Lower lobe of right lung (tissue), 2 donors: ENCODE results near the gene TPI1. TPM values are rescaled to one million over a fixed set of nuclear protein-coding genes. Genes with fewer than 3 reads are reported as not detected.
A peak's percentile ranks its signal among the peaks of the same experiment; 100 is the strongest.

Experiments
- ATAC-seq, 2 donors: fragments of 200-7000 bp; cut with Tn5 transposase; one replicate each; pipeline ENCODE4 v1.9.1; 2020 to 2022; ENCODE audit warnings: mild to moderate bottlenecking in 2 of 2, moderate library complexity in 2 of 2
- DNase-seq: peaks from one replicate; pipeline ENCODE4 v3.0.0-alpha.2; 2020
- H3K27ac ChIP-seq: fragments of 200-600 bp; one replicate; pipeline ENCODE4 v1.8.0; 2022
- H3K27me3 ChIP-seq: fragments of 200-600 bp; one replicate; pipeline ENCODE4 v1.8.0; 2022; ENCODE audit warnings: low read depth
- H3K36me3 ChIP-seq: fragments of 200-600 bp; one replicate; pipeline ENCODE4 v1.8.0; 2022; ENCODE audit warnings: mild to moderate bottlenecking
- H3K4me1 ChIP-seq: fragments of 200-600 bp; one replicate; pipeline ENCODE4 v1.8.0; 2022
- H3K4me3 ChIP-seq: fragments of 200-600 bp; one replicate; pipeline ENCODE4 v1.8.0; 2022; ENCODE audit warnings: mild to moderate bottlenecking
- H3K9me3 ChIP-seq: fragments of 200-600 bp; one replicate; pipeline ENCODE4 v1.8.0; 2022
- CTCF ChIP-seq: fragments of 200-600 bp; IDR thresholded peaks from one replicate; pipeline ENCODE4 v1.8.0; 2022; ENCODE audit warnings: antibody characterized with exemption, mild to moderate bottlenecking
- intact Hi-C: fragments of 100-400 bp; cut with DNase I; formaldehyde crosslinking; loops from one replicate; pipeline ENCODE4 v1.11.0; 2022
- total RNA-seq: library from RNA; stranded (reverse); fragmentation: NEBNext Ultra II Directional; extraction: Animal tissue kit (Norgen Biotek cat#: 25700); gene quantifications from one replicate; pipeline ENCODE4 v1.2.1, GENCODE V29; 2021
- donor health status: DM: no; HTN: yes; CAD: no; lungs with severe emphysema.

TPI1 gene
- total RNA-seq, 1 donor from 2014 or later, result 278 TPM

- ATAC-seq (peak; percentile 89), DNase-seq (peak; percentile 96)
- H3K27ac ChIP-seq, result peak within 1 kb of the TSS; percentile 96
- peaks cover 13% of the 10 kb centered on the region for H3K36me3 ChIP-seq
- intact Hi-C loops, result no loop called here
- peaks cover 12% of the 10 kb centered on the region for H3K4me1 ChIP-seq
- no peak for TF ChIP-seq CTCF
- H3K9me3 ChIP-seq, result no peaks in the 10 kb centered on the region
- peak within 1 kb of the TSS; percentile 86 for H3K4me3 ChIP-seq
- no peaks in the 10 kb centered on the region for H3K27me3 ChIP-seq
Observed at GRCh38 chr12:6851153-6851920, 16.0 kb upstream of the TPI1 start, which contains the start of gene CDCA3. CDCA3 (minus strand) TSS chr12:6851286; CDS start chr12:6850952, 334 bp downstream.

- Histone ChIP-seq H3K27me3 (no peaks in the 10 kb centered on the region), H3K9me3 (no peaks in the 10 kb centered on the region), H3K36me3 (peaks cover 21% of the 10 kb centered on the region), H3K27ac (peak within 1 kb of the TSS; percentile 96), H3K4me1 (peaks cover 12% of the 10 kb centered on the region), H3K4me3 (peak within 1 kb of the TSS; percentile 86)
- intact Hi-C loops, result no loop called here
- DNase-seq (peak; percentile 100), ATAC-seq (peak; percentile 95 to 96)
- TF ChIP-seq CTCF, result no peak
Observed at GRCh38 chr12:6851921-6852650, 15.2 kb upstream of the TPI1 start, which contains the start of gene USP5. USP5 (plus strand) TSS chr12:6852150; CDS start chr12:6852180, 30 bp downstream.

- peak overlapping the region; percentile 29 for H3K27ac ChIP-seq
- no peaks in the 10 kb centered on the region for H3K27me3 ChIP-seq
- ATAC-seq (no peak), DNase-seq (no peak)
- TF ChIP-seq CTCF, result no peak
- intact Hi-C loops, result no loop called here
- H3K4me1 ChIP-seq, result peaks cover 12% of the 10 kb centered on the region
- H3K9me3 ChIP-seq, result no peaks in the 10 kb centered on the region
- peaks cover 28% of the 10 kb centered on the region for H3K36me3 ChIP-seq
- H3K4me3 ChIP-seq, result peak overlapping the region; percentile 86
Observed at GRCh38 chr12:6852651-6853354, 14.5 kb upstream of the TPI1 start.

GRCh38 chr12:6853626-6854025 is 13.7 kb upstream of the TPI1 start:
- Histone ChIP-seq H3K4me3 (no peak overlapping the region), H3K9me3 (no peaks in the 10 kb centered on the region), H3K27ac (no peak overlapping the region), H3K36me3 (peaks cover 36% of the 10 kb centered on the region), H3K27me3 (no peaks in the 10 kb centered on the region), H3K4me1 (peaks cover 12% of the 10 kb centered on the region)
- ATAC-seq, result no peak
- DNase-seq, result no peak
- no peak for TF ChIP-seq CTCF
- intact Hi-C loops, result no loop called here

GRCh38 chr12:6854036-6854435 is 13.3 kb upstream of the TPI1 start:
- Histone ChIP-seq H3K27ac (no peak overlapping the region), H3K27me3 (no peaks in the 10 kb centered on the region), H3K4me1 (peaks cover 12% of the 10 kb centered on the region), H3K4me3 (no peak overlapping the region), H3K9me3 (no peaks in the 10 kb centered on the region), H3K36me3 (peaks cover 40% of the 10 kb centered on the region)
- TF ChIP-seq CTCF, result no peak
- no peak for DNase-seq
- intact Hi-C loops, result no loop called here
- no peak for ATAC-seq
